NOMO-1 treated with dmso at 0.1 percent for 144 hours (cell line): ENCODE measurements around the gene CDK5RAP2.

Source experiments
- DNase-seq: peaks from one replicate; lab custom pipeline; 2025; ENCODE audit not compliant: unreplicated experiment; lab: John Stamatoyannopoulos, UW

Gene CDK5RAP2

GRCh38 chr9:120365386-120365785, 214.6 kb downstream of the CDK5RAP2 start:
- no peak for DNase-seq

- DNase-seq: no peak
These were observed 216.3 kb downstream of the CDK5RAP2 start for GRCh38 chr9:120363697-120364096.

GRCh38 chr9:120362446-120362845, 217.5 kb downstream of the CDK5RAP2 start:
- DNase-seq: no peak

DNA sequence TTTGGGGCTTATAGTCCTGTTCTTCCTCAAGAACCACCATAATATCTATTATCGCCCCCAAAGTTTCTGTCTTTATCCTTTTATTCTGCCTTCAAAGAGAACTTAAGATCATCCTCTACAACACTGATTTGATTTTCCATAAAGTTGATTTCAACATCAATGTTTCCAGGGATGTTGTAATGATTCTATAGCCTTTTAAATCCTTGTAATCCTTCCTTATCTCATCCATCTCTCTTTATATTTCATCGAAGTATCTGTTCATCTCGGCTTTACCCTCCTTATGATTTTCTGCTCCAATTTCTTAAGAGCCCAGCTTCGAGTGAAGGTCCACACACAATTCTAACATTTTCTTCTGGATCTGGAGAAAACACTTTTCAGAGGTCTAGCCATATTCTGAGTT, 218.4 kb downstream of the CDK5RAP2 start:
- DNase-seq: no peak

DNA sequence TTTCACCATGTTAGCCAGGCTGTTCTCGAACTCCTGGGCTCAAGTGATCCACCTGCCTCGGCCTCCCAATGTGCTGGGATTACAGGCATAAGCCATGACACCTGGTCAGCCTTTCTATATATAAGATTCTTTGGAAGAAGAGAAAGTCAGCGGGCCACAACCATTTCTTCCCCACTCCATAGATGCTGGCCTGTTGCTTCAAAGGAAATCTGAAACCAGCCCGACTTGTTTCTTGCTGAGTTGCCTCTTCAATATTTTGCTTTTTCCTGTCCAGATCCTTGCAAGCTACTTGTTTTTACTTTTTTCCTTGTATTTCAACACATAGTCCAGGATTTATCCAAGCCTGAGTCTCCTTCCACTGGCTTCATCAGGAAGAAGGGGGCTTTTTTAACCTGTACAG, 219.5 kb downstream of the CDK5RAP2 start:
- no peak for DNase-seq

GRCh38 chr9:120360046-120360445, 219.9 kb downstream of the CDK5RAP2 start:
- DNase-seq: no peak

GRCh38 chr9:120358877-120359276, 221.1 kb downstream of the CDK5RAP2 start:
- DNase-seq: no peak

DNA sequence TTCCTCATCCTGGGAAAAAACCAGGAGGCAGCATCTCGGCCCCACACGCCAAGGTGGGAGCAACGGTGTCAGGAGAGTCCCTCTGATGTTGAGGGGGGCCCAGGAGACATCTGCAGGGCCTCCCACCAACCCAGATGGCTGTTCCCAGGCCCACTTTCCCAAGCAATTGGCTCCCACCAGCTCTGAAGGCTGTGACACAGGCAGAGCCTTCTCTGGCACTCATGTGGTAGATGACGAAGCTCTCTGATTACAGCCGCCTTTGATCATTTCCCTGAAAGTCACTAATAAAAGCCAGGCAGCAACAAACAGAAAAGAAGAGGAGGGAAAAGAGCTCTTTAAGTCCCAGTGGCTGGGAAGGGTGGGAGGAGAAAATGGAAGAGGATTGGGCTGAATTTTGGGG, 226.5 kb downstream of the CDK5RAP2 start:
- no peak for DNase-seq

- no peak for DNase-seq
These were observed 228.9 kb downstream of the CDK5RAP2 start for GRCh38 chr9:120351106-120351505.

GRCh38 chr9:120350596-120350995, 229.4 kb downstream of the CDK5RAP2 start:
- no peak for DNase-seq

- no peak for DNase-seq
These were observed 231.0 kb downstream of the CDK5RAP2 start for GRCh38 chr9:120348951-120349429.

DNA sequence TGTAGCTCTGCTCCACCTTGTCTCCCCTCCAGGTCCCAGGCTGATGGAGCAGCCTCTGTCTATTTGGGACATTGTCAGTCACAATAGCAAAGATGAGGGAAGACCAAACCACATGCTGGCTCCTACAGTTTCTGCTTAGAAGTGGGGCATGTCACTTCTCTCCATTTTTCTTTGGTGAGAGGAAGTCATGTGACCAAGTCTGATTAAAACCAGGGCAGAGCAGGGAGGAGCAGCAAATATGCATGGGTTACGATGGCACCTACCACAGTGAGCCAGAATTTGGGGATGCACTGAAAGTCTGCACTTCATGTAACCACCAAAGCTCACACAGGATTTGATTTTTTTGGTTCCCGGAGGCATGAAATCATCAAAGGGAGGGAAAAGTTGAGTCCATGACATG, 234.6 kb downstream of the CDK5RAP2 start:
- DNase-seq: no peak

DNA sequence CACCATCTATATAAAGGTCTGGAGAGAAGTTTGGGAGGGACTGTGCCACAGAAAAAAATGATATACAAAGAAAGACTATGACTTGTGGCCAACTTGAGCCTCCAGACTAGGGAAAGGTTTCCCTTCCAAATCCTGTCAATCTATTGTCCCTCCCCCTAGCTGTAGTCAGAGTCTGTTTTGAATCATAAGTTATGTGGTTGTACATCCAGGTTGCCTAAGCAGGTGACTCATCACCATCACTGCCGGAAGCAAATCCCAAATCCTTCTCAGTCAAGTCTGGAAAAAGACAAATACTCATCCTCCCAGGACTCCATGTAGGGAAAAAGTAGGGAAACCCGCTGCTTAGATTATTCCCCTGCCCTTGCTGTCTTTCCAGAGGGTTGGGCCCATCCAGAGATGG, 235.7 kb downstream of the CDK5RAP2 start:
- no peak for DNase-seq

- no peak for DNase-seq
These were observed 236.6 kb downstream of the CDK5RAP2 start for GRCh38 chr9:120343416-120343815.
